ENCODE data around the gene COTL1. TPM values are rescaled to one million over a fixed set of nuclear protein-coding genes. Genes with fewer than 3 reads are reported as not detected.
A peak's percentile ranks its signal among the peaks of the same experiment; 100 is the strongest.

COTL1 gene
- total and polyA plus RNA-seq, 9 of the 15 experiments (the other 6 are each of a cell fraction or from before 2014, with no cell fraction given) = 27.7 to 185 (median 72.5) TPM

DNA sequence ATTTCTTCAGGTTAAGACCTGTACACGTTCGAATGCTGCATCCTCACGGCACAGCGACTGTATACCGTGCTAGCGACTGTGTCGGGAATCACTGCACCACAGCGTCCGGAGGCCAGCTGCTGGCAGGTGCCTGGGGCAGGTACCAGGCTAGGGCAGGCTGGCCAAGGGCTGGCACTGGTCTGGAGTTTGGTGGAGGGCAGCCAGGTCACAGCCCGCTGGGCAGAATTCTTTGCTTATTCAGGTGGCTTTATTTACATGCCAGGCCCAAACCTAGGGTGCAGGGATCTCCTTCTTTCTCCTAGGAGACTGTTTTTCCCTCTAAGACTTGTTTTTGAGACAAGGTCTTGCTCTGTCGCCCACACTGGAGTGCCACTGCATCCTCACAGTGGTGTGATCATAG is 37.9 kb downstream of the COTL1 start:
- no peak for TF ChIP-seq ASH1L (IDR thresholded peaks at IDR 0.05; ENCODE audit: borderline replicate concordance, low read depth, partially characterized antibody)
- TF ChIP-seq MTA1 (IDR thresholded peaks at IDR 0.05; ENCODE audit: borderline replicate concordance) = no peak
- TF ChIP-seq, protein P1, sequence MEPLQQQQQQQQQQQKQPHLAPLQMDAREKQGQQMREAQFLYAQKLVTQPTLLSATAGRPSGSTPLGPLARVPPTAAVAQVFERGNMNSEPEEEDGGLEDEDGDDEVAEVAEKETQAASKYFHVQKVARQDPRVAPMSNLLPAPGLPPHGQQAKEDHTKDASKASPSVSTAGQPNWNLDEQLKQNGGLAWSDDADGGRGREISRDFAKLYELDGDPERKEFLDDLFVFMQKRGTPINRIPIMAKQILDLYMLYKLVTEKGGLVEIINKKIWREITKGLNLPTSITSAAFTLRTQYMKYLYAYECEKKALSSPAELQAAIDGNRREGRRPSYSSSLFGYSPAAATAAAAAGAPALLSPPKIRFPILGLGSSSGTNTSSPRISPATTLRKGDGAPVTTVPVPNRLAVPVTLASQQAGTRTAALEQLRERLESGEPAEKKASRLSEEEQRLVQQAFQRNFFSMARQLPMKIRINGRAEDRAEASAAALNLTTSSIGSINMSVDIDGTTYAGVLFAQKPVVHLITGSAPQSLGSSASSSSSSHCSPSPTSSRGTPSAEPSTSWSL (CRISPR knock-in tag; IDR thresholded peaks at IDR 0.05; ENCODE audit: borderline replicate concordance) = no peak
- TF ChIP-seq CHD4 (IDR thresholded peaks at IDR 0.05; ENCODE audit: insufficient read depth, insufficient replicate concordance, low read depth, low read length, poor library complexity, severe bottlenecking) = no peak
- Histone ChIP-seq H3K4me2 (ENCODE audit: insufficient read depth, low read length) (no peak overlapping the region), H3K9me3 (replicated peaks; ENCODE audit: control insufficient read depth, insufficient read depth, low read depth, low read length) (no peaks in the 10 kb centered on the region), H3K79me2 (ENCODE audit: control insufficient read depth, insufficient read depth, low read length) (no peaks in the 10 kb centered on the region), H3K9ac (ENCODE audit: insufficient read depth in 1 of 2, low read depth in 2 of 2, low read length in 2 of 2) (0 out of 4 replicates have a peak overlapping the region, but pooled peaks of 1 of the 2 experiments have one; percentile 73), H4K20me1 (replicated peaks; ENCODE audit: control insufficient read depth, insufficient read depth, low read length) (peaks cover 3% of the 10 kb centered on the region; the same call in 1 of the 2 replicates), H3K4me1 (replicated peaks in 1 of 2; ENCODE audit: control insufficient read depth in 2 of 2, insufficient read depth in 2 of 2, low read length in 2 of 2) (peaks cover 7% of the 10 kb centered on the region in 2 experiments; a peak in 2 of 5 replicates), H2AFZ (ENCODE audit: low read depth, low read length) (no peak overlapping the region), H3K4me3 (no peak overlapping the region), H3K27ac (ENCODE audit: extremely low read depth, low read depth, low read length) (no peak overlapping the region), H3K36me3 (ENCODE audit: control insufficient read depth, insufficient read depth, low read length) (no peaks in the 10 kb centered on the region; the same call in 2 of the 3 replicates), H3K9me1 (ENCODE audit: control insufficient read depth, insufficient read depth, low read length) (no peaks in the 10 kb centered on the region), H3K27me3 (ENCODE audit: control insufficient read depth in 2 of 2, insufficient read depth in 2 of 2, low read length in 2 of 2) (no peaks in the 10 kb centered on the region; a peak in 1 of 5 replicates)
- in situ Hi-C loops (cut with MboI) = no loop called here
- DNase-seq (ENCODE audit: extremely low read depth in 1 of 4, low spot score in 3 of 4) = no peak
- ChIA-PET CTCF (ENCODE audit: low intra/inter-chr PET ratio) (no interaction called here), POLR2A (interaction anchor here (0.9 to 4.0 kb wide), 2 partner anchors 10 to 14 kb away, joined by 5 to 15 read pairs; no protein-coding TSS in a partner anchor)
- BruUV-seq (replicated peaks) = no TSS peak
- intact Hi-C loops (cut with micrococcal nuclease) = no loop called here
- no peak for FAIRE-seq
- 64% methylated on average over 11 of the region's 11 CpGs for WGBS (ENCODE audit: insufficient coverage, low coverage, missing lambda C conversion rate)
- no peak for ATAC-seq

Data from K562 (cell line).